ENCODE results near the gene TMEM62. TPM values are rescaled to one million over a fixed set of nuclear protein-coding genes. Genes with fewer than 3 reads are reported as not detected.

TMEM62 gene
- polyA plus RNA-seq, 1 donor (not counting 4 experiments of a cell fraction or from before 2014, with no cell fraction given) = 5.5 TPM

GRCh38 chr15:43100971-43101370, 32.4 kb upstream of the TMEM62 start:
- no peaks in the 10 kb centered on the region for H3K9me1 ChIP-seq (ENCODE audit: control insufficient read depth, extremely low read depth, insufficient read depth, low read length)
- TF ChIP-seq CTCF (optimal IDR thresholded peaks at IDR 0.05 in 1 of 3, IDR thresholded peaks at IDR 0.05 in 1 of 3, conservative IDR thresholded peaks at IDR 0.05 in 1 of 3; ENCODE audit: extremely low read depth in 1 of 3, insufficient read depth in 2 of 3, low read length in 3 of 3) = no peak
- no peak for TF ChIP-seq EZH2 (IDR thresholded peaks at IDR 0.05; ENCODE audit: low read length)
- H3K36me3 ChIP-seq (ENCODE audit: control insufficient read depth in 2 of 2, extremely low read depth in 1 of 2, insufficient read depth in 2 of 2, low read length in 2 of 2) = peaks cover 3 to 14% of the 10 kb centered on the region in 2 experiments
- no peaks in the 10 kb centered on the region for H4K20me1 ChIP-seq (ENCODE audit: control insufficient read depth, extremely low read depth, insufficient read depth, low read length)
- dilution Hi-C loops (cut with MboI; ENCODE audit: extremely low pct_ligation_motif_present, low sequenced_read_pairs) = no loop called here
- no peaks in the 10 kb centered on the region for H3K27me3 ChIP-seq (ENCODE audit: control insufficient read depth, extremely low read depth, insufficient read depth, low read length)
- peak; percentile 86 for FAIRE-seq
- H3K4me2 ChIP-seq (ENCODE audit: control insufficient read depth, extremely low read depth, insufficient read depth, low read depth, low read length) = peak overlapping the region; percentile 39
- peaks cover 80% of the 10 kb centered on the region for H3K79me2 ChIP-seq (ENCODE audit: control insufficient read depth, insufficient read depth, low read length)
- H3K9me3 ChIP-seq (ENCODE audit: control insufficient read depth, low read depth, low read length) = no peaks in the 10 kb centered on the region
- H3K4me3 ChIP-seq (ENCODE audit: control insufficient read depth in 2 of 3, extremely low read depth in 1 of 3, insufficient read depth in 2 of 3, low read depth in 1 of 3, low read length in 3 of 3) = peak overlapping the region in 1 of 3 experiments; percentile 15
- no peak overlapping the region for H3K9ac ChIP-seq (ENCODE audit: control insufficient read depth, extremely low read depth, insufficient read depth, low read length)
- peak overlapping the region; percentile 72 for H3K27ac ChIP-seq (ENCODE audit: control insufficient read depth, insufficient read depth, low read length)
- DNase-seq (ENCODE audit: low read depth, low spot score) = no peak
- peaks cover 39% of the 10 kb centered on the region for H3K4me1 ChIP-seq (ENCODE audit: control insufficient read depth, extremely low read depth, insufficient read depth, low read length)
- H2AFZ ChIP-seq (ENCODE audit: control insufficient read depth, low read length) = no peak overlapping the region

- Histone ChIP-seq H3K27ac (ENCODE audit: control insufficient read depth, insufficient read depth, low read length) (no peak overlapping the region), H3K9me3 (ENCODE audit: control insufficient read depth, low read depth, low read length) (no peaks in the 10 kb centered on the region), H2AFZ (ENCODE audit: control insufficient read depth, low read length) (no peak overlapping the region), H3K27me3 (ENCODE audit: control insufficient read depth, extremely low read depth, insufficient read depth, low read length) (no peaks in the 10 kb centered on the region), H4K20me1 (ENCODE audit: control insufficient read depth, extremely low read depth, insufficient read depth, low read length) (no peaks in the 10 kb centered on the region), H3K9ac (ENCODE audit: control insufficient read depth, extremely low read depth, insufficient read depth, low read length) (no peak overlapping the region), H3K4me2 (ENCODE audit: control insufficient read depth, extremely low read depth, insufficient read depth, low read depth, low read length) (no peak overlapping the region), H3K4me1 (ENCODE audit: control insufficient read depth, extremely low read depth, insufficient read depth, low read length) (peaks cover 33% of the 10 kb centered on the region), H3K9me1 (ENCODE audit: control insufficient read depth, extremely low read depth, insufficient read depth, low read length) (no peaks in the 10 kb centered on the region), H3K4me3 (ENCODE audit: control insufficient read depth in 2 of 3, extremely low read depth in 1 of 3, insufficient read depth in 2 of 3, low read depth in 1 of 3, low read length in 3 of 3) (no peak overlapping the region), H3K36me3 (ENCODE audit: control insufficient read depth in 2 of 2, extremely low read depth in 1 of 2, insufficient read depth in 2 of 2, low read length in 2 of 2) (peaks cover 3 to 14% of the 10 kb centered on the region in 2 experiments), H3K79me2 (ENCODE audit: control insufficient read depth, insufficient read depth, low read length) (peaks cover 70% of the 10 kb centered on the region)
- dilution Hi-C loops (cut with MboI; ENCODE audit: extremely low pct_ligation_motif_present, low sequenced_read_pairs) = no loop called here
- no peak for DNase-seq (ENCODE audit: low read depth, low spot score)
- FAIRE-seq = no peak
- TF ChIP-seq EZH2 (IDR thresholded peaks at IDR 0.05; ENCODE audit: low read length) (no peak), CTCF (optimal IDR thresholded peaks at IDR 0.05 in 1 of 3, IDR thresholded peaks at IDR 0.05 in 1 of 3, conservative IDR thresholded peaks at IDR 0.05 in 1 of 3; ENCODE audit: extremely low read depth in 1 of 3, insufficient read depth in 2 of 3, low read length in 3 of 3) (no peak)
Measured at GRCh38 chr15:43102187-43102586, 31.2 kb upstream of the TMEM62 start.
